ENCODE results near the gene CBFB.

- TF ChIP-seq CTCF (conservative IDR thresholded peaks at IDR 0.05; ENCODE audit: low read depth, low read length) (no peak), POLR2A (IDR thresholded peaks at IDR 0.05; ENCODE audit: low read depth, low read length) (no peak), RCOR1 (IDR thresholded peaks at IDR 0.05; ENCODE audit: insufficient replicate concordance, low read length) (no peak), SMC3 (IDR thresholded peaks at IDR 0.05; ENCODE audit: low read depth, low read length) (no peak), CHD1 (IDR thresholded peaks at IDR 0.05; ENCODE audit: low read depth, low read length) (no peak), ELK1 (IDR thresholded peaks at IDR 0.05; ENCODE audit: borderline replicate concordance, low read depth, low read length) (no peak), NFE2L2 (IDR thresholded peaks at IDR 0.05; ENCODE audit: low read depth, low read length) (no peak)
- TF ChIP-seq, protein P1, sequence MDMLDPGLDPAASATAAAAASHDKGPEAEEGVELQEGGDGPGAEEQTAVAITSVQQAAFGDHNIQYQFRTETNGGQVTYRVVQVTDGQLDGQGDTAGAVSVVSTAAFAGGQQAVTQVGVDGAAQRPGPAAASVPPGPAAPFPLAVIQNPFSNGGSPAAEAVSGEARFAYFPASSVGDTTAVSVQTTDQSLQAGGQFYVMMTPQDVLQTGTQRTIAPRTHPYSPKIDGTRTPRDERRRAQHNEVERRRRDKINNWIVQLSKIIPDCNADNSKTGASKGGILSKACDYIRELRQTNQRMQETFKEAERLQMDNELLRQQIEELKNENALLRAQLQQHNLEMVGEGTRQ (IDR thresholded peaks at IDR 0.05; ENCODE audit: low read depth, low read length) = no peak
Measured at GRCh38 chr16:67101311-67102082, 72.5 kb downstream of the CBFB start.

Measured in IMR-90 (cell line).